Heart left ventricle (tissue), 16 donors: ENCODE results near the gene TCAP. TPM values are rescaled to one million over a fixed set of nuclear protein-coding genes. Genes with fewer than 3 reads are reported as not detected.
"Not testable (repeated sequence)": the region's sequence is repeated elsewhere in the genome, so short reads cannot be mapped to it uniquely, and the experiment has no call there.

Experiments
- ATAC-seq, 4 donors: fragments of 200-7000 bp; cut with Tn5 transposase; one replicate each; pipeline ENCODE4 v1.9.1; 2020 to 2022; ENCODE audit warnings: moderate library complexity in 4 of 4, mild to moderate bottlenecking in 3 of 4, moderate number of reproducible peaks in 1 of 4
- DNase-seq, 5 donors: peaks; one replicate each; pipeline ENCODE4 v3.0.0-alpha.2; 2020
- H3K27ac ChIP-seq, 12 donors: fragments of 200-600 bp; sonication (generic) in 4 of 12; one replicate each; pipeline versions ENCODE4 v1.5.0 to v1.8.0; 2016 to 2022; ENCODE audit warnings: mild to moderate bottlenecking in 2 of 12
- H3K27me3 ChIP-seq, 9 donors: fragments of 200-600 bp; sonication (generic) in 2 of 9; one replicate each; pipeline versions ENCODE4 v1.5.1 to v1.8.0; 2016 to 2022; ENCODE audit warnings: mild to moderate bottlenecking in 3 of 9
- H3K36me3 ChIP-seq, 9 donors: fragments of 200-600 bp; sonication (generic) in 2 of 9; one replicate each; pipeline versions ENCODE4 v1.5.0 to v1.8.0; 2018 to 2022; ENCODE audit warnings: mild to moderate bottlenecking in 2 of 9
- H3K4me1 ChIP-seq, 12 donors: fragments of 200-600 bp; sonication (generic) in 4 of 12; one replicate each; pipeline versions ENCODE4 v1.5.0 to v1.8.0; 2016 to 2022; ENCODE audit warnings: mild to moderate bottlenecking in 3 of 12
- H3K4me3 ChIP-seq, 12 donors: fragments of 200-600 bp; sonication (generic) in 4 of 12; one replicate each; pipeline versions ENCODE4 v1.5.0 to v1.8.0; 2017 to 2022; ENCODE audit warnings: mild to moderate bottlenecking in 9 of 12, moderate library complexity in 4 of 12
- H3K9me3 ChIP-seq, 12 donors: fragments of 200-600 bp; sonication (generic) in 4 of 12; one replicate each; pipeline versions ENCODE4 v1.5.0 to v1.8.0; 2016 to 2022; ENCODE audit warnings: mild to moderate bottlenecking in 1 of 12
- POLR2A ChIP-seq, 2 donors: fragments of 450-650 bp; IDR thresholded peaks; one replicate each; pipeline ENCODE4 v1.6.1; 2017; ENCODE audit warnings: antibody characterized with exemption in 2 of 2, mild to moderate bottlenecking in 2 of 2, moderate library complexity in 2 of 2
- WGBS, 4 donors: extraction: QIAGEN DNeasy Blood & Tissue Kit in 2 of 4; methylation state at CpG; one replicate each; pipeline versions ENCODE4 v1.1.5 to v1.1.7; 2013 to 2018; 5-methylcytosine and 5-hydroxymethylcytosine counted together
- intact Hi-C, 10 donors: fragments of 100-400 bp; cut with DNase I; formaldehyde crosslinking; loops; one replicate each; pipeline versions ENCODE4 v1.11.1 to v1.14.2; 2022
- polyA plus RNA-seq, 2 donors: library from polyadenylated mRNA; stranded (reverse); fragments of 200-250 nt; gene quantifications; one replicate each; pipeline ENCODE4 v1.2.3, GENCODE V29; 2013
- total RNA-seq, 9 donors: library from RNA; depleted of rRNA in 2 of 9; stranded (reverse); fragments of >200 nt in 2 of 9; fragmentation: NEBNext Ultra II Directional in 3 of 9; extraction: Animal tissue kit (Norgen Biotek cat#: 25700) in 3 of 9; gene quantifications; one replicate each; pipeline versions ENCODE4 v1.1.0 to v1.2.4, GENCODE V29; 2016 to 2023
- TF ChIP-seq, protein P1 (sequence below), 12 donors: fragments of 200-600 bp; sonication (generic) in 4 of 12; IDR thresholded peaks; one replicate each; pipeline versions ENCODE4 v1.5.0 to v1.8.0; 2018 to 2022; ENCODE audit warnings: antibody characterized with exemption in 12 of 12, mild to moderate bottlenecking in 5 of 12
- donor health status: ischemic (EF 13 %, LVEDD 7.1; RV severe dilation, severe dysfunction).
- donor health status: healthy with polysubstance abuse.
- donor health status: DM: no; HTN: yes; CAD: no.
- donor health status: DM: no; HTN: no; CAD: no.
- donor health status: ischemic (EF 25% LVEDD 6.9; RV normal size, moderate dysfunction).
- donor health status: ischemic (EF 25% LVEDD 5.7; RV mildly dilated, moderate dysfunction).
- donor health status: healthy.
- donor health status: DM: yes; HTN: yes; CAD: no.
- donor health status: ischemic (EF 35%, LVEDD 5.7; RV mildly dilated, moderate dysfunction).
- donor health status: nonischemic (EF 11% LVEDD 7.7; RV severe dilation, severe dysfunction).
- donor health status: DM: yes; HTN: yes; CAD: no.
- donor health status: PGD.
- donor health status: ischemic (EF 29% LVEDD 5.4; RV normal size, mild dysfunction).
- donor health status: nonischemic (EF 23%, LVEDD 6.1; RV moderate dilation, normal function).

The TCAP gene
- total and polyA plus RNA-seq, 11 donors, result 2,028 to 9,343 (median 4,137) TPM

GRCh38 chr17:39697961-39698360 is 32.8 kb downstream of the TCAP start:
- Histone ChIP-seq H3K36me3 (peaks cover 0 to 6% (median 0%) of the 10 kb centered on the region in 9 donors), H3K4me3 (no peak overlapping the region), H3K27ac (no peak overlapping the region), H3K27me3 (peaks cover 0 to 13% (median 0%) of the 10 kb centered on the region in 9 donors), H3K9me3 (no peaks in the 10 kb centered on the region), H3K4me1 (peaks cover 0 to 32% (median 12%) of the 10 kb centered on the region in 12 donors)
- no peak for ATAC-seq
- 86 to 92% (median 89%) methylated on average over 5 of the region's 5 CpGs for WGBS, 4 donors
- TF ChIP-seq POLR2A (IDR thresholded peaks at IDR 0.05), result no peak
- TF ChIP-seq, protein P1, sequence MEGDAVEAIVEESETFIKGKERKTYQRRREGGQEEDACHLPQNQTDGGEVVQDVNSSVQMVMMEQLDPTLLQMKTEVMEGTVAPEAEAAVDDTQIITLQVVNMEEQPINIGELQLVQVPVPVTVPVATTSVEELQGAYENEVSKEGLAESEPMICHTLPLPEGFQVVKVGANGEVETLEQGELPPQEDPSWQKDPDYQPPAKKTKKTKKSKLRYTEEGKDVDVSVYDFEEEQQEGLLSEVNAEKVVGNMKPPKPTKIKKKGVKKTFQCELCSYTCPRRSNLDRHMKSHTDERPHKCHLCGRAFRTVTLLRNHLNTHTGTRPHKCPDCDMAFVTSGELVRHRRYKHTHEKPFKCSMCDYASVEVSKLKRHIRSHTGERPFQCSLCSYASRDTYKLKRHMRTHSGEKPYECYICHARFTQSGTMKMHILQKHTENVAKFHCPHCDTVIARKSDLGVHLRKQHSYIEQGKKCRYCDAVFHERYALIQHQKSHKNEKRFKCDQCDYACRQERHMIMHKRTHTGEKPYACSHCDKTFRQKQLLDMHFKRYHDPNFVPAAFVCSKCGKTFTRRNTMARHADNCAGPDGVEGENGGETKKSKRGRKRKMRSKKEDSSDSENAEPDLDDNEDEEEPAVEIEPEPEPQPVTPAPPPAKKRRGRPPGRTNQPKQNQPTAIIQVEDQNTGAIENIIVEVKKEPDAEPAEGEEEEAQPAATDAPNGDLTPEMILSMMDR (IDR thresholded peaks at IDR 0.05), result no peak
- DNase-seq, result no peak
- intact Hi-C loops, result loop anchor here in 1 of 10 donors (5.0 kb wide), 1 partner anchor 34 kb away; the partner anchor contains the start of gene MIEN1

GRCh38 chr17:39699157-39699817 is 34.1 kb downstream of the TCAP start:
- Histone ChIP-seq H3K4me1 (peaks cover 0 to 43% (median 13%) of the 10 kb centered on the region in 12 donors), H3K4me3 (peak overlapping the region; percentile 71 to 99 (median 90)), H3K27ac (peak overlapping the region in 11 of 12 donors; percentile 61 to 94 (median 90)), H3K27me3 (peaks cover 0 to 13% (median 0%) of the 10 kb centered on the region in 9 donors)
- DNase-seq, result peak in 1 of 5 donors; percentile 10
- WGBS, 4 donors, result 49 to 51% (median 51%) methylated on average over 11 of the region's 11 CpGs
- H3K36me3 ChIP-seq, ATAC-seq, H3K9me3 ChIP-seq: not testable (repeated sequence)
- intact Hi-C loops, result loop anchor here in 2 of 10 donors (1.0 to 5.0 kb wide), 2 partner anchors 12 to 33 kb away; partner anchors contain the start of gene MIEN1 (in 1 of the 2)

DNA sequence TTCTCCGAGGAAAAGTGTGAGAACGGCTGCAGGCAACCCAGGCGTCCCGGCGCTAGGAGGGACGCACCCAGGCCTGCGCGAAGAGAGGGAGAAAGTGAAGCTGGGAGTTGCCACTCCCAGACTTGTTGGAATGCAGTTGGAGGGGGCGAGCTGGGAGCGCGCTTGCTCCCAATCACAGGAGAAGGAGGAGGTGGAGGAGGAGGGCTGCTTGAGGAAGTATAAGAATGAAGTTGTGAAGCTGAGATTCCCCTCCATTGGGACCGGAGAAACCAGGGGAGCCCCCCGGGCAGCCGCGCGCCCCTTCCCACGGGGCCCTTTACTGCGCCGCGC is 34.6 kb downstream of the TCAP start, which contains the start of gene ERBB2:
Gene ERBB2 (plus strand): TSS at position 247 of the 330 bp plus-strand sequence. CDS start 175 bp downstream, outside the sequence.
- DNase-seq, result peak; percentile 74 to 83 (median 78)
- Histone ChIP-seq H3K4me3 (peak within 1 kb of the TSS; percentile 71 to 99 (median 90)), H3K4me1 (peaks cover 0 to 48% (median 16%) of the 10 kb centered on the region in 12 donors), H3K27me3 (peaks cover 0 to 13% (median 0%) of the 10 kb centered on the region in 9 donors), H3K36me3 (peaks cover 0 to 5% (median 0%) of the 10 kb centered on the region in 9 donors), H3K27ac (peak within 1 kb of the TSS; percentile 54 to 94 (median 90)), H3K9me3 (no peaks in the 10 kb centered on the region)
- WGBS, 4 donors, result 1 to 3% (median 2%) methylated on average over 12 to 20 of the region's 20 CpGs
- intact Hi-C loops, result loop anchor here in 2 of 10 donors (1.0 to 5.0 kb wide), 2 partner anchors 12 to 33 kb away; partner anchors contain the start of gene MIEN1 (in 1 of the 2)
- ATAC-seq, result peak; percentile 66 to 87 (median 86)
- TF ChIP-seq, protein P1 (IDR thresholded peaks at IDR 0.05), result no peak
- peak in 1 of 2 donors; percentile 58 for TF ChIP-seq POLR2A (IDR thresholded peaks at IDR 0.05)

DNA sequence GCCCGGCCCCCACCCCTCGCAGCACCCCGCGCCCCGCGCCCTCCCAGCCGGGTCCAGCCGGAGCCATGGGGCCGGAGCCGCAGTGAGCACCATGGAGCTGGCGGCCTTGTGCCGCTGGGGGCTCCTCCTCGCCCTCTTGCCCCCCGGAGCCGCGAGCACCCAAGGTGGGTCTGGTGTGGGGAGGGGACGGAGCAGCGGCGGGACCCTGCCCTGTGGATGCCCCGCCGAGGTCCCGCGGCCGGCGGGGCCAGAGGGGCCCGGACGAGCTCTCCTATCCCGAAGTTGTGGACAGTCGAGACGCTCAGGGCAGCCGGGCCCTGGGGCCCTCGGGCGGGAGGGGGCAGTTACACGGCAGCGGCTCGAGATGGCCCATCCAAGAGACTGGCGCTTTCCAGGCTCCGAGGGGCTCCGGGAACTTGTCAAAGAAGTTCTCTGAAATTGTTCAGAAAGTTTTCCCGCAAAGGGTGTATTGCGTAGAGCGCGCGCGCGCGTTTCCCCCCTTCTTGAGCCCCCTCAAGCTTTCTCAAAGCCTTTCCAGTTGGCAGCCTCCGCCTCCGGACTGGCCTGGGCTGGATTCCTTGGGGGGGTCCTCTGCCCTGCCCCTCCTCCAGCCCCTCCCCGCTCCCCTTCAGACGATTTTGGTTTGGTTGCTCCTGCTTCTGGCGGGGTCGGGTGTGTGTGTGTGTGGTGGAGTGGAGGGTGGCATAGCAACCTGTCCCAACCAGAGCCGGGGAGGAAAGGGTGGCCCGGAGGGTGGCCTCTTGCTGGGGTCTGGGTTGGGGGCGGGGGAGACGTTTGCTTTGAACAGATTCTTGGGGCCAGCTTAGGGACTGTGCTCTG is 35.2 kb downstream of the TCAP start:
- peaks cover 0 to 13% (median 0%) of the 10 kb centered on the region in 9 donors for H3K27me3 ChIP-seq
- H3K4me1 ChIP-seq, result peaks cover 0 to 54% (median 21%) of the 10 kb centered on the region in 12 donors
- DNase-seq (peak in 1 of 5 donors; percentile 64), ATAC-seq (peak; percentile 13 to 61 (median 46))
- WGBS, 4 donors, result 0 to 1% (median 1%) methylated on average over 18 to 57 of the region's 57 CpGs
- intact Hi-C loops, result no loop called here
- TF ChIP-seq, protein P1 (IDR thresholded peaks at IDR 0.05), result no peak
- TF ChIP-seq POLR2A (IDR thresholded peaks at IDR 0.05), result no peak
- H3K36me3 ChIP-seq, result no peaks in the 10 kb centered on the region
- H3K4me3 ChIP-seq, result peak overlapping the region; percentile 71 to 99 (median 90)
- no peaks in the 10 kb centered on the region for H3K9me3 ChIP-seq
- peak overlapping the region; percentile 54 to 94 (median 90) for H3K27ac ChIP-seq
